HG03457 (cell line): Measurements from ENCODE around the gene NNT.
"Not testable (repeated sequence)": the region's sequence is repeated elsewhere in the genome, so short reads cannot be mapped to it uniquely, and the experiment has no call there.

Source experiments
- ATAC-seq: cut with Tn5 transposase; IDR thresholded peaks from one replicate; pipeline ENCODE4 v1.9.1; 2021; ENCODE audit warnings: moderate number of reproducible peaks; ENCODE audit not compliant: unreplicated experiment

Gene NNT

DNA sequence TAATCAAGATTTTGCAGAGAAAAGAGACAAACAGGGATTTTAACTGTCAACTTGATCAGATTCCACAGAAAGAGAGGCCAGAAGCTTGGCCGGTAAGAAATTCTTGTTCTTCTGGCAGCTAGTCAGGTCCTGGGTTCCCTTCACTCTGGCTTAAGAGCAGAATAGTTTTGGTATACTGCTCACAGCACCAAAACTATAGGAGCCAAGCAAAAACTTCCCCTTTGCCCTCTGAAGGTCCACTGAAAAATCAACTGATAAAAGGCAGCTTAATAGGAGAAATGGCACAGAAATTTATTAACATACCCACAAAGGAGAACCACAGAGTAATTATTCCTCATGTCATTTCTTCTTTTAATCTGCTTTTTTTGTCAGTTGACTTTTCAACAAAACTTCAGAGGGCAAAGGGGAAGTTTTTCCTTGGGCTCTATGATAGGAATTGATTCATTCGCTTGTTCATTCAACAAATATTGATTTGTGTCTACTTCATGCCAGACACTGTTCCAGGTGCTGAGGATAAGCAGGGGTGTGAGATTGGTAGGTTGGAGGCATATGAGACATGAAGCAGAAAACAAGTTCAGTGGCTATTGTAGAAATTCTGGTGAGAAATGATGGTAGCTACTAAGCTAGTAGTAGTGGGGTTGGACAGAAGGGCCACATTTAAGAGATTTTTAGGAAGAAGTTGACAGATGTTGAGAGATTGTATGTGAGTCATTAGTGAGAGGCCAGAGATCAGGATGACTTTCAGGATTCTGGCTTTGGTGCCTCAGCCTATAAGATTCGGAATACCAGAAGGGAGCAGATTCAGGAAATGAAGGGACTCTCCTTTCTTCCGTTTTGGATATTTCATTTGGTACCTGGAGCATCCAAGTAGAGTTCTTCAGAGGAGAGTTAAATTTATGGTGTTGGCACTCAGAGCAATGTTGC, 20.6 kb upstream of the NNT start:
- no peak for ATAC-seq

DNA sequence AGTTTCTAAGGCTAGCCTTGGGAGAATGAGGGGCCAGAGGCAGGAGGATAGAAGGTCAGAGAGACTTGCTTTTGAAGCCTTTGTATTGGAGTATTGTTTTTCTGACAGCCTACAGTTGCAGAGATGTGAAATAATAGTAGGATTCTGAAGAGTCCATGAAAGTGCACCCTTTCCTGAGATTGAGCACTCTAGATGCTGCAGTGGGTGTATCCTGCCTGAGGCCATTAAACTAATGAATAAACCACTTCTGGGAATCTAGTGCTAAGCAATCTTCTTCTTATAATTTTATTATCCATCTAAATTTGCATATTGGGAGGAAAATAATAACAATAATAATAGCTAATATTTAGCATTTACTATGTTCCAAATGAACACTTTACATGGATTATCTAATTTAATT, 19.3 kb upstream of the NNT start:
- no peak for ATAC-seq

DNA sequence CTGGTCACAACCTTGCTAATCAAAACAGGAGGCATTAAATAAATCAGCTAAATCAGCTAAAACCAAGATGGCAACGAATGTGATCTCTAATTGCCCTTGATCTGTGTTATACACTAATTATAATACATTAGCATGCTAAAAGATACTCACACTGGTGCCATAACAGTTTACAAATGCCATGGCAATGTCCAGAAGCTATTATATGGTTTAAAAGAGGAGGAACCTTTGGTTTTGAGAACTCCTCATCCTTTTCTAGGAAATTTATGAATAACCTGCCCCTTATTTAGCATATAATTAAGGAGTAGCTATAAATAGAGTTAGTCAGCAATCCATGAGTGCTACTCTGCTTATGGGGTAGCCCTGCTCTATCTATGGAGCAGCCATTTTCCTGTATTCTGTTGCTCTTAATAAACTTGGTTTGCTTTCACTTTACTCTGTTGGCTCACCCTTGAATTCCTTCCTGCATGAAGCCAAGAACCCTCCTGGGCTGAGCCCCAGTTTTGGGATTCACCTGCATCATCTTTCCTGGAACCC, 18.7 kb upstream of the NNT start:
- no peak for ATAC-seq

DNA sequence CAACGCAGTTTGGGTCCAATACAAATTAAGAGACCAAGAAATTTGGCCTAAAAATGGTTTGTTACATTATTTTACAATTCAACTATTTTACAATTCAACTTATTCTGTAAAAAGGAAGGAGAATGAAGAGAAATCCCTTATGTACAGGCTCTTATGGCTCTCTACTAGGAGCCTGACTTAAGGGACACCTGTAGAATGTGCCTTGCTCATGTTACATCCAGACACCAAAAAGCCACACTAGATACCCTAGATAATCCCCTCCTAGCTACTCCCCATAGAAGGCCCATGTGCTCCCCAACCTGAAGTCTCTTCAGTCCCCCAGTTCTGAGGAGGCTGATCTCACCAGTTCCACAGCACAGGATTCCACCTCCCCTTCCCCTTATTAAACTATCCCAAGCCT, 14.1 kb upstream of the NNT start:
- ATAC-seq: no peak

- ATAC-seq: no peak
Measured at GRCh38 chr5:43589310-43589709, 13.7 kb upstream of the NNT start.

DNA sequence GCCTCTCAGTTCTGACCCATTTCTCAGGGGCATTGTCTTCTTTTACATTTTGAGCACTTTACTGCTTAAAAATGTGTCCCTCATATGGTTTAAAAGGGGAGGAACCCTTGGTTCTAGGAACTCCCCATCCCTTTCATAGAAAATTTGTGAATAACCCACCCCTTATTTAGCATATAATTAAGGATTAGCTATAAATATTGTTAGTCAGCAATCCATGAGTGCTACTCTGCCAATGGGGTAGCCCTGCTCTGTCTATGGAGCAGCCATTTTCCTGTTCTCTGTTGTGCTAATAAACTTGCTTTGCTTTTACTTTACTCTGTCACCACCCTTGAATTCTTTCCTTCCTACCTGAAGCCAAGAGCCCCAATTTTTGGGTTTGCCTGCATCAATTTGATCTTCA, 12.3 kb upstream of the NNT start:
- no peak for ATAC-seq

DNA sequence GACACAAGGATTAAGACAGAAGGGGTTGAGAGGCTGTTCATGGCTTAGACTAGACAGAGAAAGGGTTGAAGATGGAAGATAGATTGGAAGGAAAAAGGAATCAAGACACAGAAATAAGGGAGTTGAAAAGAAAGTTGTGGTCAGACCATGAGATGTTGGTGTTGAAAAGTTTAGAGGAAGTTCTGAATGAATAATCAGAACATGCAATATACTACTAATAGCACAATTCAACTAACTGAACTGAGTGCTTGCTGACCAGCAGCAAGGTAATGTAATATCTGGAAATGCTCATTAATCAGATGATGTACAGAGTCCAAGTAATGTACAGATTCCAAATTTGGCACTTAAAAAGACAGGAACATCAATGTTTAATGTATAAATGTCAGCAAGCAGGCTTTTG, 10.6 kb upstream of the NNT start:
- ATAC-seq: peak; percentile 54

DNA sequence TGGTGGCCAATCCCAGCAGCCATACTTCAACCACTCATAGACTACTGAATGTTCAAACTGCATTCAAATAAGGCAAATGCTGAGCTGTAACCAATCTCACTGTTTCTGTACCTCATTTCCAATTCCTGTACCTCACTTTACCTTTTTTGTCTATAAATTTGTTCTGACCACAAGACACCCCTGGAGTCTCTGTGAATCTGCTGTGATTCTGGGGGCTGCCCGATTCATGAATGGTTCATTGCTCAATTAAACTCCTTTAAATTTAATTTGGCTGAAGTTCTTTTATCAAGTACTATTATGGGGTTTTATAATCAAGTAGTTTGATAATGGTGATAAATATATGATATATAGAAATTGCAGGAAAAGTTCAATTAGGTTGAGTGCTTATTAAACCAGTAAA, 4.1 kb upstream of the NNT start:
- ATAC-seq: not testable (repeated sequence)

DNA sequence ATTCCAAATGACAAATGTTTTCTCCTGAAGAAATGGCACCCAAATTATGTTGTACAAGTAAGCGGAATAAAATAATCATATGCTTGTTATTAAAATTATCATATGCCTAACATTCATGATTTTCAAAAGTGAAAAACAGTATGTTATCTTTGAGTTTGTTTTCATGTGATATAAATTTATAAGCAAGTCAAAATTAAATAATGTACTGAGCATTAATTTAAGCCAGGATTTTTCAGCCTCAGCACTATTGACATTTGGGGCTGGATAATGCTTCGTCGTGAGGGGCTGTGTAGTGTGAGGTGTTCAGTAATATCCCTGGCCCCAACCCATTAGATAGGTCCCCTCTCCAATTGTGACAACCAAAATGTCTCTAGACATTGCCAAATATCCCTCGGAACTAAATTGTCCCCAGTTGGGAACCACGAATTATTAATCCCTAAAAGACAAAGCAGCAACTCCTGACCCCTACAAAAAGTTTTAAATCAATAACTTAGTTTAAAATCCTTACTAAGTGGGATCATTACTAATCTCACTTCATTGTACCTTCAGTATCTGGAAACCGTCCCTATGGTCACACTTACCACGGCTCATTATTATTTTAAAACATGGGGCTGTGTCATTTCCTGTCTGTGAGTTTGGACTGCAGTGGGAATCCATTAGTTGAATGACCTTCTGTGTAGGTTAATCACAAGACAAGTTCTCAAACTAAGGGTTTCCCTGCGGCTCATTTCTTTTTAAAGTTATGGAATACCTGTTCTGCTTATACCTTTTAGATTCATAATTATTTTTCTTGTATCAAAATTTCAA, 1.3 kb upstream of the NNT start:
- peak; percentile 29 for ATAC-seq

DNA sequence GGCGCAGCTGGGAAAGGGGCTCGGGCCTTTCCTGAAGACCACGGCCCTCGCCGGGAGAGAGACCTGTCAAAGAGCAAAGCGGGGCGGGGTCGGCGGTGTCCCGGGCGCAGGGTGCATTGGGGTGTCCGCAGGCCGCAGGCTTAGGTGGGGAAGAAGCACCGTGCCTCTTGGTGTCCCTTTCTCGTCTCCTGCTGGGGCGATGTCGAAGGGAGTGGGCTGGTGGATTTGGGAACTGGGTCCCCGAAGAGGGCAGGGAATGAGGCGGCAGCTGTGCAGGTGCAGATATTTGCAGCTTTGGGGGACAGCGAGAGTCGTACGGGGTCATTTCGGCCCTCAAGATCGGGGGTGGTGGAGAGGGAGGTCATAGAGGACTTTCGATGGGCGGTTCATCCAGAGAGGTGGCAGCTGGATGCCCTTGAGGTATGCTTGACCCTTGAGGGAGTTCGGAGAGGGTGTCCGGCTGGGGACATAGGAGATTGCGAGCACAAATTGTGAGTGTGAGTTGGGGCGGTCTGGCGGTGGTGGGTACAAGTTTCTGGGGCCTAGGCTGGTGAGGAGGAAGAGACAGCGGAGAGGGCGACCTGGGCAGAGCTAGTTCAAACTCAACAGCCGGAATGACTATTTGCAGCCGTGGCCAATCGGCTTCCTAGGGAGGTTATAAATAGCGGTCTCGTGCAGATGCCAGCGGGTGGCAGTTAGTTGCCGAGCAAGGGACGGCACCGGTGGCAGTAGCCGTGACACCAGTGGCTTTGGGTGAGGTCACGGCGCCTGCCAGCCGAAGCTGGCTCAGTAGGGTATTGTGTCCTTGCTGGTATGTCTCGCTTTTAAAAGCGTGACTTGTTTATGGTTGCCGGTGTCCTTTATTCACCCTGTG, 601 bp downstream of the NNT start:
- ATAC-seq: peak; percentile 48

DNA sequence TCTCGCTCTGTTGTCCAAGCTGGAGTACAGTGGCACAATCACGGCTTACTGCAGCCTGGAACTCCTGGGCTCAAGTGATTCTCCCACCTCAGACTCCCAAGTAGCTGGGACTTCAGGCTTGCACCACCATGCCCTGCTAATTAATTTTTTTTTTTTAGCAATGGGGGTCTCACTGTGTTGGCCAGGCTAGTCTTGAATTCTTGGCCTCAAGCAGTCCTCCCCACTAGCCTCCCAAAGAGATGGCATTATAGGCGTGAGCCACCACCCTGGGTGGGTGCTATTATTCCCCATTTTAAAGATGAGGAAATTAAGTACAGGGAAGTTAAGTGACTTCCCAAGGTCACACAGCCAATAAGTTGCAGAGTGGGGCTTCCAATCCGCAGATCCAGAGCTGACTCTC, 1.7 kb downstream of the NNT start:
- ATAC-seq: no peak

DNA sequence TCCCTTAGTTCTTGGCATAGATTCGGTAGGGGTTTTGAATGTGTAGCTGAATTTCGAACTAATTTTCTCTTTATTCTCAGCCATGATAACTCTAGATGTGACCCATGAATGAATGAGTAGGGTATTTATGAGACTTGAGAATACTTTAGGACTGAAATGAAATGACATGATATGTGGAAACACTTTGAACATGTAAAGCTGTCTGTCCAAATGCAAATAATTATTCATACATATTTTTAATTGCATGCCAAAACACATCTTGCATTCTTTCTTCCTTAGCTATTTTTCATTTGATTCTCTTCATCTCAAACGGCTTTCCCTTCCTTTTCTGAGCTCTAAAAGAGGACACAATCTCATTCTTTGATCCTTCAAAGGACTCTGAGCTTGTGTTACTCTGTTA, 3.4 kb downstream of the NNT start:
- ATAC-seq: no peak

DNA sequence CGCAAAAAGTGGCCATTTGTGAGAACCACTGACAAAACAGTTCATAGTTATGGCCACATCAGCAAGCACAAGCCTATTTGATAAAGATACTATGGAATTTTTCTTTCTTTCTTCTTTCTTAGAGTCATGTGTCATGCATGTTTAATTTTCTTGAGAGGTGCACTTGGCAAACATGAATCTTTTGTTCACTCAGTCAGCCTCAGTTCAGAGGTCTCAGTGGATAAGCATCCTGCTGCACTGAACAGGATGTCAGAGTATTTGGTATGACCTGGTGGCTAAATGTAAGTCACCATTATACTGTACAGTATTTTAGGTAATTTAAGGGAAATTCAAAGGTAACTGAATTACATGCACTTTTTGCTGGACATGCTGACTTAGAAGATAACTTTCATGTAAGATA, 5.4 kb downstream of the NNT start:
- no peak for ATAC-seq

DNA sequence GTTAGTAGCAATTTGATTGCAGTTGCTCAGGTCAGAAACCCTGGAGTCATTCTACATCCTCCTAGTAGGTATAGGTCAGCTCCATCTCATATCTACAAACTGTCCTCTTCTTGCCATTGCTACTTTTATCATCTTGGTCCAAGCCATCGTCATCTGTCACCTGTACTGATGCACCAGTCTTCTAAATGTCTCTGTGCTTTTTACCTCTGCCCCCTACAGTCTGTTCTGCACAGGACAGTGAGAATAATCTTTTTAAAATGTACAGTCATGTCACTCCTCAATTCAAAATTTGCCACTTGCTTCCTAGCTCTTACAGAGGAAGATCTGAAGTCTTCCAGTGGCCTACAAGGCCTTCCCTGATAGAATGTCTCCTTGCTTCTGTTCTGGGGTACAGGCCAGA, 6.8 kb downstream of the NNT start:
- ATAC-seq: no peak

GRCh38 chr5:43613370-43613769, 10.4 kb downstream of the NNT start:
- ATAC-seq: no peak

- ATAC-seq: no peak
Measured at GRCh38 chr5:43615445-43616184, 12.6 kb downstream of the NNT start.

DNA sequence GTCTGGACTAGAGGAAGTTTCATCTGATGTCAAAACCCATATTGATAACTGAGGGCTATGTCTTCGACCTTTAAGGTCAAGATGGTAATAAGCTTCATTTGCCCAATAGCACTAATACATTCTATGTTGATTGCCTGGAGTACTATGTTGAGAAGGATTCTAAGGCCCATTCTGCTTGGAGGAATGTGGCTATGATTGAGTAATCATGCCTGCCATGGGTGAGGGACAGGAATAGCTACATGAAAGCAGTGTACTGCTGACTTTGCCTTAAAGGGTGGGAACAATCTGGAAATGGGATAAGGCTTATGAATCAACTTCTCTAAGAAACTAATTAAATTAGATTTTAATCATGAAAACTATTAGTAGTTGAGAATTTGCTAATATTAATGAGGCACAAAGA, 13.6 kb downstream of the NNT start:
- ATAC-seq: no peak

- ATAC-seq: no peak
Measured at GRCh38 chr5:43619380-43619779, 16.4 kb downstream of the NNT start.

GRCh38 chr5:43619911-43620310, 16.9 kb downstream of the NNT start:
- no peak for ATAC-seq

- ATAC-seq: no peak
Measured at GRCh38 chr5:43620944-43621505, 18.0 kb downstream of the NNT start.
